ENCODE measurements around the gene GLRB. TPM values are rescaled to one million over a fixed set of nuclear protein-coding genes. Genes with fewer than 3 reads are reported as not detected.

Gene GLRB
- total RNA-seq, 1 donor from 2014 or later = 6.5 TPM

GRCh38 chr4:157204634-157205244, 128.8 kb downstream of the GLRB start:
- Histone ChIP-seq H3K4me3 (no peak overlapping the region), H3K4me1 (no peaks in the 10 kb centered on the region), H3K27ac (no peak overlapping the region), H3K9me3 (no peaks in the 10 kb centered on the region), H3K36me3 (no peaks in the 10 kb centered on the region), H3K27me3 (no peaks in the 10 kb centered on the region)
- intact Hi-C loops (cut with DNase I) = no loop called here
- TF ChIP-seq CTCF (IDR thresholded peaks at IDR 0.05) = peak; percentile 56
- peak; percentile 61 for ATAC-seq
- peak; percentile 76 for DNase-seq

- TF ChIP-seq CTCF (IDR thresholded peaks at IDR 0.05) = peak; percentile 38
- intact Hi-C loops (cut with DNase I) = no loop called here
- ATAC-seq (no peak), DNase-seq (no peak)
- H3K36me3 ChIP-seq = no peaks in the 10 kb centered on the region
- H3K4me1 ChIP-seq = peaks cover 3% of the 10 kb centered on the region
- H3K27me3 ChIP-seq = peaks cover 37% of the 10 kb centered on the region
- H3K27ac ChIP-seq = no peak overlapping the region
- no peaks in the 10 kb centered on the region for H3K9me3 ChIP-seq
- no peak overlapping the region for H3K4me3 ChIP-seq
Measured at GRCh38 chr4:157217708-157218107, 141.8 kb downstream of the GLRB start.

- ATAC-seq (no peak), DNase-seq (no peak)
- TF ChIP-seq CTCF (IDR thresholded peaks at IDR 0.05) = no peak
- H3K4me1 ChIP-seq = peaks cover 3% of the 10 kb centered on the region
- no peak overlapping the region for H3K4me3 ChIP-seq
- no peaks in the 10 kb centered on the region for H3K36me3 ChIP-seq
- no peaks in the 10 kb centered on the region for H3K9me3 ChIP-seq
- H3K27ac ChIP-seq = no peak overlapping the region
- H3K27me3 ChIP-seq = peaks cover 43% of the 10 kb centered on the region
- intact Hi-C loops (cut with DNase I) = no loop called here
Measured at GRCh38 chr4:157219711-157220370, 143.9 kb downstream of the GLRB start.

GRCh38 chr4:157220371-157220881, 144.5 kb downstream of the GLRB start, which contains the start of gene GRIA2:
GRIA2 (plus strand) TSS chr4:157220728; CDS start chr4:157221043, 315 bp downstream.
- ATAC-seq (peak; percentile 90), DNase-seq (peak; percentile 72)
- H3K27me3 ChIP-seq = peaks cover 43% of the 10 kb centered on the region
- no peak for TF ChIP-seq CTCF (IDR thresholded peaks at IDR 0.05)
- peaks cover 3% of the 10 kb centered on the region for H3K4me1 ChIP-seq
- H3K36me3 ChIP-seq = no peaks in the 10 kb centered on the region
- intact Hi-C loops (cut with DNase I) = no loop called here
- no peak within 1 kb of the TSS for H3K27ac ChIP-seq
- H3K4me3 ChIP-seq = no peak within 1 kb of the TSS
- no peaks in the 10 kb centered on the region for H3K9me3 ChIP-seq

GRCh38 chr4:157221426-157221894, 145.5 kb downstream of the GLRB start:
- H3K36me3 ChIP-seq = no peaks in the 10 kb centered on the region
- peaks cover 43% of the 10 kb centered on the region for H3K27me3 ChIP-seq
- peaks cover 3% of the 10 kb centered on the region for H3K4me1 ChIP-seq
- no peaks in the 10 kb centered on the region for H3K9me3 ChIP-seq
- TF ChIP-seq CTCF (IDR thresholded peaks at IDR 0.05) = no peak
- intact Hi-C loops (cut with DNase I) = no loop called here
- ATAC-seq = no peak
- H3K27ac ChIP-seq = no peak overlapping the region
- no peak overlapping the region for H3K4me3 ChIP-seq
- DNase-seq = no peak

Other genes starting within 250 kb of the GLRB start
- gene PDGFC, start 104.4 kb upstream of the GLRB start, total RNA-seq = 31.3 TPM
- not detected for gene GRIA2, start 144.6 kb downstream of the GLRB start, total RNA-seq